HCT116 (cell line): ENCODE data around the gene IQGAP2. TPM values are rescaled to one million over a fixed set of nuclear protein-coding genes. Genes with fewer than 3 reads are reported as not detected.

Source experiments
- ATAC-seq: fragments of 200-7000 bp; cut with Tn5 transposase; 2 replicates; pipeline ENCODE4 v1.9.1; 2020; ENCODE audit warnings: mild to moderate bottlenecking, moderate library complexity
- BruUV-seq: library from RNA; stranded (reverse); fragments of 400-500 nt; replicated peaks from 2 replicates; lab custom pipeline; 2021; lab: Mats Ljungman, UMichigan
- CTCF ChIA-PET: fragments of 300-600 bp; sonication (Branson Sonifier 250); formaldehyde crosslinking; loops from one replicate; lab custom pipeline; 2021; ENCODE audit warnings: antibody characterized with exemption; lab: Charles Lee
- POLR2A ChIA-PET: fragments of 300-600, 350-600 bp; sonication (Branson Sonifier 250); formaldehyde crosslinking; loops from one replicate; lab custom pipeline; 2021; ENCODE audit warnings: antibody characterized with exemption; lab: Charles Lee
- RAD21 ChIA-PET, 2 experiments: fragments of 300-600 bp; sonication (Branson Sonifier 250); formaldehyde crosslinking; loops; one replicate each; lab custom pipeline; 2023; ENCODE audit warnings: low total read pairs in 2 of 2; ENCODE audit not compliant: uncharacterized antibody in 2 of 2, unreplicated experiment in 2 of 2, low non-redundant PET in 1 of 2; lab: Charles Lee
- DNase-seq: peaks from one replicate; pipeline ENCODE4 v3.0.0-alpha.2; 2010; ENCODE audit warnings: low read depth, low spot score
- H2AFZ ChIP-seq: fragments of 200-600 bp; shearing (Covaris generic), sonication (generic); 2 replicates; pipeline ENCODE4 v1.6.1; 2017; ENCODE audit warnings: low read depth, mixed run types, mixed read lengths, antibody characterized with exemption, low read length; ENCODE audit not compliant: poor library complexity, severe bottlenecking
- H3K27ac ChIP-seq: 2 replicates; pipeline ENCODE4 v1.5.1; 2012; ENCODE audit warnings: low read depth, low read length
- H3K27me3 ChIP-seq: fragments of 200-600 bp; sonication (generic); 2 replicates; pipeline ENCODE4 v1.6.1; 2016; ENCODE audit warnings: mixed run types, low read length, mixed read lengths; ENCODE audit not compliant: insufficient read depth
- H3K36me3 ChIP-seq, 2 experiments: fragments of 200-500 bp in 1 of 2; fragments of 200-600 bp in 1 of 2; sonication (Bioruptor generic) in 1 of 2; sonication (generic) in 1 of 2; 2 replicates each; pipeline versions ENCODE4 v1.5.1 to v1.6.1; 2014 to 2016; ENCODE audit warnings: low read length in 2 of 2, inconsistent platforms in 1 of 2, mixed read lengths in 1 of 2, mixed run types in 1 of 2; ENCODE audit not compliant: insufficient read depth in 2 of 2, control insufficient read depth in 1 of 2
- H3K4me1 ChIP-seq, 2 experiments: fragments of 200-600 bp in 1 of 2; sonication (generic) in 1 of 2; 2 replicates each; pipeline versions ENCODE4 v1.5.1 to v1.6.1; 2012 to 2017; ENCODE audit warnings: low read length in 2 of 2, inconsistent platforms in 1 of 2, mild to moderate bottlenecking in 1 of 2, mixed read lengths in 1 of 2, mixed run types in 1 of 2, moderate library complexity in 1 of 2; ENCODE audit not compliant: insufficient read depth in 2 of 2, control insufficient read depth in 1 of 2
- H3K4me2 ChIP-seq: fragments of 200-600 bp; sonication (generic); 2 replicates; pipeline ENCODE4 v1.6.1; 2017; ENCODE audit warnings: mixed run types, low read length, mixed read lengths
- H3K4me3 ChIP-seq, 2 experiments: fragments of 200-600 bp in 1 of 2; sonication (generic) in 1 of 2; replicated peaks in 1 of 2; 2 replicates each; pipeline ENCODE4 v1.5.1; 2011 to 2016; ENCODE audit warnings: low read length in 2 of 2, control low read depth in 1 of 2, low read depth in 1 of 2, mild to moderate bottlenecking in 1 of 2, mixed read lengths in 1 of 2, mixed run types in 1 of 2
- H3K79me2 ChIP-seq: fragments of 200-600 bp; sonication (generic); 2 replicates; pipeline ENCODE4 v1.6.1; 2017; ENCODE audit warnings: mild to moderate bottlenecking, mixed run types, low read length, moderate library complexity, mixed read lengths; ENCODE audit not compliant: insufficient read depth
- H3K9ac ChIP-seq: fragments of 200-600 bp; sonication (generic); 2 replicates; pipeline ENCODE4 v1.6.1; 2016; ENCODE audit warnings: low read length, mixed read lengths
- H3K9me2 ChIP-seq: fragments of 200-600 bp; sonication (generic), shearing (Covaris generic); 2 replicates; pipeline ENCODE4 v1.6.1; 2017; ENCODE audit warnings: mixed run types, mild to moderate bottlenecking, moderate library complexity; ENCODE audit not compliant: insufficient read depth
- H3K9me3 ChIP-seq, 2 experiments: fragments of 200-500 bp in 1 of 2; fragments of 200-600 bp in 1 of 2; sonication (Bioruptor generic) in 1 of 2; sonication (generic) in 1 of 2; 2 replicates each; pipeline ENCODE4 v1.6.1; 2014 to 2017; ENCODE audit warnings: low read length in 2 of 2, mixed read lengths in 2 of 2, inconsistent platforms in 1 of 2, low read depth in 1 of 2, mild to moderate bottlenecking in 1 of 2, mixed run types in 1 of 2, moderate library complexity in 1 of 2; ENCODE audit not compliant: control insufficient read depth in 1 of 2, insufficient read depth in 1 of 2
- H4K20me1 ChIP-seq: fragments of 200-600 bp; sonication (generic), shearing (Covaris generic); 2 replicates; pipeline ENCODE4 v1.6.1; 2017; ENCODE audit warnings: mixed run types, mild to moderate bottlenecking, moderate library complexity; ENCODE audit not compliant: insufficient read depth
- ATF3 ChIP-seq: IDR thresholded peaks from 2 replicates; pipeline ENCODE4 v1.6.1; 2012
- CTCF ChIP-seq, 3 experiments: fragments of 200-600 bp in 1 of 3; sonication (generic) in 1 of 3; IDR thresholded peaks in 2 of 3; conservative IDR thresholded peaks in 1 of 3; 2 replicates each; pipeline ENCODE4 v1.5.1; 2012 to 2017; ENCODE audit warnings: low read depth in 2 of 3, low read length in 2 of 3, antibody characterized with exemption in 1 of 3, borderline replicate concordance in 1 of 3, control low read depth in 1 of 3, mild to moderate bottlenecking in 1 of 3, mixed read lengths in 1 of 3, mixed run types in 1 of 3, moderate library complexity in 1 of 3; ENCODE audit not compliant: insufficient read depth in 1 of 3
- EGR1 ChIP-seq: IDR thresholded peaks from 2 replicates; pipeline ENCODE4 v1.6.1; 2012; ENCODE audit warnings: low read depth
- ELF1 ChIP-seq: IDR thresholded peaks from 2 replicates; pipeline ENCODE4 v1.6.1; 2012; ENCODE audit warnings: low read depth, borderline replicate concordance
- EZH2 ChIP-seq: fragments of 200-600 bp; sonication (generic); IDR thresholded peaks from 2 replicates; pipeline ENCODE4 v1.6.1; 2017; ENCODE audit warnings: antibody characterized with exemption, mixed run types
- POLR2A ChIP-seq: IDR thresholded peaks from 2 replicates; pipeline ENCODE4 v1.7.0; 2011; ENCODE audit warnings: borderline replicate concordance; ENCODE audit not compliant: insufficient read depth, insufficient read length; ENCODE audit errors: extremely low read depth
- REST ChIP-seq: IDR thresholded peaks from 2 replicates; pipeline ENCODE4 v1.6.1; 2012; ENCODE audit warnings: low read depth
- SIN3A ChIP-seq: IDR thresholded peaks from 2 replicates; pipeline ENCODE4 v1.6.1; 2012; ENCODE audit warnings: low read depth
- YY1 ChIP-seq: IDR thresholded peaks from 2 replicates; pipeline ENCODE4 v1.6.1; 2011; ENCODE audit warnings: low read length, low read depth, moderate library complexity, mild to moderate bottlenecking; ENCODE audit not compliant: insufficient replicate concordance; ENCODE audit errors: extremely low read depth
- ZBTB33 ChIP-seq: IDR thresholded peaks from 2 replicates; pipeline ENCODE4 v1.6.1; 2011; ENCODE audit warnings: mild to moderate bottlenecking, low read length, moderate library complexity; ENCODE audit not compliant: insufficient replicate concordance; ENCODE audit errors: extremely low read depth
- ZNF274 ChIP-seq: fragments of 200-500 bp; sonication (Bioruptor generic); IDR thresholded peaks from 2 replicates; pipeline ENCODE4 v1.6.1; 2014; ENCODE audit warnings: mild to moderate bottlenecking, low read depth, low read length, inconsistent platforms
- intact Hi-C: fragments of 100-400 bp; cut with micrococcal nuclease; formaldehyde crosslinking; loops from 2 replicates; pipeline ENCODE4 v1.10.0; 2022
- total RNA-seq: library from RNA; stranded (reverse); gene quantifications from one replicate; pipeline ENCODE4 v1.2.1, GENCODE V29; 2021; ENCODE audit not compliant: unreplicated experiment

Gene IQGAP2
- total RNA-seq, 1 experiment from 2014 or later: 2.0 TPM

GRCh38 chr5:76489877-76490688 is 87.0 kb downstream of the IQGAP2 start (continued):
- TF ChIP-seq REST: no peak
- TF ChIP-seq EGR1: no peak

- Histone ChIP-seq H3K27ac (no peak overlapping the region), H3K79me2 (no peaks in the 10 kb centered on the region), H3K27me3 (no peaks in the 10 kb centered on the region), H3K9ac (no peak overlapping the region), H3K9me2 (no peaks in the 10 kb centered on the region), H3K4me2 (no peak overlapping the region), H2AFZ (no peak overlapping the region), H3K4me1 (no peaks in the 10 kb centered on the region), H3K9me3 (no peaks in the 10 kb centered on the region), H3K36me3 (no peaks in the 10 kb centered on the region), H4K20me1 (no peaks in the 10 kb centered on the region), H3K4me3 (no peak overlapping the region)
- DNase-seq (no peak), ATAC-seq (no peak)
- CTCF ChIA-PET: no interaction called here
- RAD21 ChIA-PET: no interaction called here
- POLR2A ChIA-PET: no interaction called here
- intact Hi-C loops: no loop called here
- no TSS peak for BruUV-seq
- TF ChIP-seq SIN3A (no peak), CTCF (IDR thresholded peaks at IDR 0.05 in 2 of 3, conservative IDR thresholded peaks at IDR 0.05 in 1 of 3; ENCODE audit: borderline replicate concordance in 1 of 3, insufficient read depth in 1 of 3, low read depth in 2 of 3, low read length in 2 of 3) (no peak), ELF1 (no peak), ZBTB33 (no peak), YY1 (no peak), POLR2A (no peak), ATF3 (no peak), REST (no peak), ZNF274 (no peak), EZH2 (no peak)
Measured at GRCh38 chr5:76490960-76491359, 87.9 kb downstream of the IQGAP2 start.
